ENCODE results near the gene PPP2R3A. TPM values are rescaled to one million over a fixed set of nuclear protein-coding genes. Genes with fewer than 3 reads are reported as not detected.

The PPP2R3A gene
- polyA plus RNA-seq, 1 experiment = 26.6 TPM

- Histone ChIP-seq H3K27ac (ENCODE audit: low read depth, low read length) (no peak overlapping the region), H3K4me3 (ENCODE audit: low read depth, low read length) (no peak overlapping the region), H3K9me3 (ENCODE audit: control insufficient read depth, insufficient read depth, low read length) (no peaks in the 10 kb centered on the region), H3K27me3 (ENCODE audit: control insufficient read depth, insufficient read depth, low read length) (no peaks in the 10 kb centered on the region)
- ChIA-PET CTCF (interaction anchor here (0.8 to 3.5 kb wide), 6 partner anchors 13 to 104 kb away, joined by 3 to 32 read pairs (median 3); no protein-coding TSS in a partner anchor), POLR2A (no interaction called here)
- no peak for TF ChIP-seq CTCF (IDR thresholded peaks at IDR 0.05; ENCODE audit: low read depth, low read length)
- DNase-seq (ENCODE audit: low read depth, low spot score) = no peak
These were observed 57.9 kb downstream of the PPP2R3A start for GRCh38 chr3:136023264-136023978.

GRCh38 chr3:136036306-136036705, 70.8 kb downstream of the PPP2R3A start:
- H3K9me3 ChIP-seq (ENCODE audit: control insufficient read depth, insufficient read depth, low read length) = no peaks in the 10 kb centered on the region
- TF ChIP-seq CTCF (IDR thresholded peaks at IDR 0.05; ENCODE audit: low read depth, low read length) = no peak
- CTCF ChIA-PET = interaction anchor here (0.9 to 1.6 kb wide), 2 partner anchors 14 to 118 kb away, joined by 3 to 8 read pairs; no protein-coding TSS in a partner anchor
- H3K27me3 ChIP-seq (ENCODE audit: control insufficient read depth, insufficient read depth, low read length) = no peaks in the 10 kb centered on the region
- H3K4me3 ChIP-seq (ENCODE audit: low read depth, low read length) = no peak overlapping the region
- POLR2A ChIA-PET = no interaction called here
- DNase-seq (ENCODE audit: low read depth, low spot score) = no peak
- no peak overlapping the region for H3K27ac ChIP-seq (ENCODE audit: low read depth, low read length)

GRCh38 chr3:136038668-136039067, 73.1 kb downstream of the PPP2R3A start:
- no peaks in the 10 kb centered on the region for H3K27me3 ChIP-seq (ENCODE audit: control insufficient read depth, insufficient read depth, low read length)
- POLR2A ChIA-PET = no interaction called here
- CTCF ChIA-PET = no interaction called here
- TF ChIP-seq CTCF (IDR thresholded peaks at IDR 0.05; ENCODE audit: low read depth, low read length) = no peak
- H3K9me3 ChIP-seq (ENCODE audit: control insufficient read depth, insufficient read depth, low read length) = no peaks in the 10 kb centered on the region
- H3K27ac ChIP-seq (ENCODE audit: low read depth, low read length) = no peak overlapping the region
- DNase-seq (ENCODE audit: low read depth, low spot score) = no peak
- H3K4me3 ChIP-seq (ENCODE audit: low read depth, low read length) = no peak overlapping the region

GRCh38 chr3:136042608-136043221, 77.2 kb downstream of the PPP2R3A start:
- POLR2A ChIA-PET = interaction anchor here (0.7 to 1.7 kb wide), 2 partner anchors 33 to 77 kb away, joined by 3 to 10 read pairs; partner anchors contain the start of gene PPP2R3A
- DNase-seq (ENCODE audit: low read depth, low spot score) = no peak
- CTCF ChIA-PET = interaction anchor here (0.7 to 9.6 kb wide), 53 partner anchors 8 to 1650 kb away, joined by 3 to 352 read pairs (median 5); partner anchors contain the start of gene EPHB1
- no peak overlapping the region for H3K4me3 ChIP-seq (ENCODE audit: low read depth, low read length)
- H3K9me3 ChIP-seq (ENCODE audit: control insufficient read depth, insufficient read depth, low read length) = no peaks in the 10 kb centered on the region
- no peaks in the 10 kb centered on the region for H3K27me3 ChIP-seq (ENCODE audit: control insufficient read depth, insufficient read depth, low read length)
- peak; percentile 66 for TF ChIP-seq CTCF (IDR thresholded peaks at IDR 0.05; ENCODE audit: low read depth, low read length)
- H3K27ac ChIP-seq (ENCODE audit: low read depth, low read length) = no peak overlapping the region
